Activated CD4-positive, alpha-beta T cell treated with anti-CD3 and anti-CD28 coated beads, Interleukin-2, amount 50 U/mL, for 16 hours (primary cell): ENCODE measurements around the gene C12orf60.
A peak's percentile ranks its signal among the peaks of the same experiment; 100 is the strongest.

ENCODE experiments used
- DNase-seq: peaks from one replicate; pipeline ENCODE4 v3.0.0-alpha.2; 2020

Gene C12orf60

GRCh38 chr12:14836336-14837210 lies 33.1 kb downstream of the C12orf60 start:
- no peak for DNase-seq

DNA sequence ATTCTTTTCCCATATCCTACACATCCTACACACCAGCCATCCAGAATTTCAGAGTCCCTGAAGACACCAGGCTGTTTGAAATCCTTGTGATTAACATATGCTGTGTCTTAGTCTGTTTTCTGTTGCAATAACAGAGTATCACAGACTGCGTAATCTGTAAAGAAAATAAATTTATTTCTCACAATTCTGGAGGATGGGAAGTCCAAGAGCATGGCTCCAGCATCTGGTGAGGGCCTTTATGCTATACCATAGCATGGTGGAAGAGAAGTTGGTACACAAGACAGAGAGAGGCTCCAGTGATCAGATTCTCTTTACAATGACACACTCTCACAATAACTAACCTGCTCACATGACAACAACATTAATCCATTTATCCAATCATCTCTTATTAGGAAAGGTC lies 35.8 kb downstream of the C12orf60 start:
- no peak for DNase-seq

DNA sequence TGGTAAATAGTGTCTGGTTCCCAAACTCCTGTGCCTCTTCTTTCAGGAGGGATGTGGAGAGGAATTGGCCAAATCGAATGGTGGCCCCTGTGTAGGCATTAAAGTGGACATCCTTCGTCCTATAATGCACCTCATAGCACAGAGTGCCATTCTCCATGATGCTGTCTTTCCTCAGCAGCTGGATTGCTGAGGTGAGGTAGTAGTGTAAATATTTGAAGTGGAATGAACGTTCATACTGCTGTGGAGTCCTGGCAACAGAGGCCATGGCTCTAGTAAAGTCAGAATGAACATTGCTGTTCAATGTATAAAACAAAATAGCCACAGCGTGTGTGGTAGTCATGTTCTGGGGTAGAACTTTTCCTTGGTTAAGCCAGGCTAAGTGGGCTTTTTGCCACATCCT lies 37.1 kb downstream of the C12orf60 start:
- DNase-seq: no peak

GRCh38 chr12:14841761-14842160 lies 38.3 kb downstream of the C12orf60 start:
- DNase-seq: no peak

DNA sequence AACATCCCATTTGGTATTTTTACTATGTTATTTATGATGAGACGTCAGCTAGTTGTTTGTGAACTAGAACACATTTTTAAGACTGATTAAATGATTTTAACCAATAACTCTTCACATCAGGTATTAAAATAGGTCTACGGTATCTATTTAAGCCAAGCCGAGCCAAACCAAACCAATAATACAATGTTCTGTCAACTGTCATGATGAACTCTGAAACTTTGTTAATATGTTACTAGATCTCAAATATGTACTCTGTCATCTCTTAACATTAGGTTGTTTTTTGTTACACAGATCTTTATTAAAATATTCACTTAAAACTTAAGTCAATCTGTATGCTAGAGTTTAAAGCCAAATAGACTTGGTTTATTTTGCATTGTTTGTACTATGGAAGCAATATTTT lies 38.8 kb downstream of the C12orf60 start:
- no peak for DNase-seq

GRCh38 chr12:14843425-14843887 lies 40.0 kb downstream of the C12orf60 start, which contains the start of gene ART4:
TSS of gene ART4 (minus strand) at chr12:14843526. CDS start at chr12:14843113, 413 bp downstream.
- no peak for DNase-seq

- no peak for DNase-seq
Measured at GRCh38 chr12:14844401-14844800, 40.9 kb downstream of the C12orf60 start.

GRCh38 chr12:14845350-14845750 lies 41.9 kb downstream of the C12orf60 start:
- DNase-seq: peak; percentile 47

DNA sequence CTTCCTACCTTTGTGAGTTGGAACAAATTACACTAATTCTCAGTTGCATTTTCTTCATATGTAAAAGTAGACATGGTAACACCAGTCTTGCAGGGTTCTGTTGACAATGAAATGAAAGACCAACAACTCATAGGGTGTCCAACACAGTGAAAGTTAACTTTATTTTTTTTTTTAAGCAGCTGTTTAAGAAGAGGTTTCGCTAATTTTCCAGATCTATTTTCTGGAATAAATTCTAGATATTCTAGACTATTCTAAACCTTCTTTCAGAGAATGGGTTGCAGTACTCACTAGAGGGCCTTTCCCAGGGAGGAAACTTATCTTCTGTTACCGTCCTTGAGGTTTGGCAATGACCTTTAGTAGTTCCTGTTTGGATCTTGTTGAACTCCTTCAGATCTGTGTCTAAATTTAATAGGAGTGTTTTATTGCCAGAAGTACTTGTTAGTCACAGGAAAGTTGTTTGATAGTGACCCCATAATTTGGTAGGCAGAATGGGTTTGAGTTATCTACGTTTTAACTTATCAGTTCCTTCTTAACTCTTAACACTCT lies 42.6 kb downstream of the C12orf60 start:
- DNase-seq: no peak

DNA sequence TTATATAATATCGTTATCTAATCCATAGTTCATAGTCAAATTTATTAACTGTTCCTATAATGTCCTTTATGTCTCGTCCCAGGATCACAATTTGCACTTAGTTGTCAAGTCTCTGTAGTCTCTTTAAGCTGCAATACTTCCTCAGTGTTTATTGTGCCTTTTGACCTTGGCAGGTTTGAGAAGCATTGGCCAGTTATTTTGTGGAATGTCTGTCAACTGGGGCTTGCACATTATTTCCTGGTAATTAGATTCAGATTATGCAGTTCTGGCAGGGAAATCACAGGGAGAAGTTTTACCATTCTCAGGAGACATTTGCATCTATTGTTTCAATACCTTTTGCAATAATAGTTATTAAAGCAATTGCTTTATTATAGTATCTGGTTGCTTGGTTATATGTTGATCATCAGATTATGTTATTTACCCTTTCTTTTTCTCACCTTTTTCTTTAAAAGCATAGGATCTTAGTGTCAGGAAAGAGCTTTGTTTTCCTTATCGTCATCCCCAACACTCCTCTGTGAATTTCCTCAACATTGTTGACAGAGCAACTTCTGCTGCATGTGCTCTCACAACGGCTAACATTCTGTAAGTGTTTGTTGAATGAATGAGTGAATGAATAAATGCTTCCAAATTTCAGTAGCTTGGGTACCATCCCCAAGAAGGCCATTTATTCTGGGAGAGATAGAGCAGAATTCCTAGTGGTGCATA lies 43.6 kb downstream of the C12orf60 start:
- DNase-seq: no peak

DNA sequence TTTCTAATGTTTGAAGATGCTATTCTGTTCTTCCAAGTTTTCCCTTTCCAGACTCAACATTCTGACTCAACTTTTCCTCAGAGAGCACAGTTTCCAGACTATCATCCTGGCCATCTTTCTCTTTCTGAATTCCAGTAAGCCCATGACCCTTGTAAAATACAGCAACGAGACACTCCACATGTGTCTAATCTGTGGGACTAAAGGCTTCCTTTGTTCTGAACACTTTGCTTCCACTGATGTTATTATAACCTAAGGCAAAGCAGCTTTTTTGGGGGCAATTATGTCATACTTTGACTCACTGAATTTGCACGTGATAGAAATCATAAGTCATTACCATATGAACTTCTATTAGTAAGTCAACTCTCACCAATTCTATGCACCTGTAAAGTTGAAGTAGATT lies 46.2 kb downstream of the C12orf60 start:
- DNase-seq: no peak

GRCh38 chr12:14850929-14851663 lies 47.6 kb downstream of the C12orf60 start:
- no peak for DNase-seq

DNA sequence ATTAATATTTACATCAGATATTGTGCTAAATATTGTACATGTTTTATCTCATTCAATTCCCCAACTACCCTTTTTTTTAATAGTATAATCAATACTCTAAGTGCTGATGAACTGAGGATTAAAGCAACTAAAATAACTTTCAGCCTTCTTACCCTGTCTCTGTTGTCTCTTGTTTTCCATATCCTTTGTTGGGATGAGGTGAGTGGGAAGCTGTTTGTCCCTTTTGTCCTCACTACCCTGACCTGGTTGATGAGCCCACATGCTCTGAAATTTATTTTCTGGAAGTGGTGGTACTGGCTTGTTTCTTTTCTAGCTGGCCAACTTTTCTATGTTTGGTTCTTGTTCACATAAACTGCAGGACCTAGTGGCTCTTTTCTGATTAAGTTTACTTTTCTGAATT lies 49.4 kb downstream of the C12orf60 start:
- no peak for DNase-seq

- DNase-seq: no peak
Measured at GRCh38 chr12:14853961-14854360, 50.5 kb downstream of the C12orf60 start.

GRCh38 chr12:14854586-14855183 lies 51.2 kb downstream of the C12orf60 start:
- DNase-seq: no peak

GRCh38 chr12:14858513-14858912 lies 55.0 kb downstream of the C12orf60 start:
- DNase-seq: no peak

DNA sequence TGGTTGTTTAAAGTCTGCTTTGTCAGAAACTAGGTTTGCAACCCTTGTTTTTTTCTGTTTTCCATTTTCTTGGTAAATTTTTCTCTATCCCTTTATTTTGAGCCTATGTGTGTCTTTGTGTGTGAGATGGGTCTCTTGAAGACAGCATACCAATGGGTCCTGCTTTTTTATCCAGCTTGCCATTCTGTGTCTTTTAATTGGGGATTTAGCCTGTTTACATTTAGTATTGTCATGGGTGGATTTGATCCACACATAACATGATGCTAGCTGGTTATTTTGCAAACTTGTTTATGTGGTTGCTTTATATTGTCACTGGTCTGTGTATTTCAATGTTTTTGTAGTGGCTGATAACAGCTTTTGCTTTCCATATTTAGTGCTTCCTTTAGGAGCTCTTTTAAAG lies 57.0 kb downstream of the C12orf60 start:
- DNase-seq: no peak

DNA sequence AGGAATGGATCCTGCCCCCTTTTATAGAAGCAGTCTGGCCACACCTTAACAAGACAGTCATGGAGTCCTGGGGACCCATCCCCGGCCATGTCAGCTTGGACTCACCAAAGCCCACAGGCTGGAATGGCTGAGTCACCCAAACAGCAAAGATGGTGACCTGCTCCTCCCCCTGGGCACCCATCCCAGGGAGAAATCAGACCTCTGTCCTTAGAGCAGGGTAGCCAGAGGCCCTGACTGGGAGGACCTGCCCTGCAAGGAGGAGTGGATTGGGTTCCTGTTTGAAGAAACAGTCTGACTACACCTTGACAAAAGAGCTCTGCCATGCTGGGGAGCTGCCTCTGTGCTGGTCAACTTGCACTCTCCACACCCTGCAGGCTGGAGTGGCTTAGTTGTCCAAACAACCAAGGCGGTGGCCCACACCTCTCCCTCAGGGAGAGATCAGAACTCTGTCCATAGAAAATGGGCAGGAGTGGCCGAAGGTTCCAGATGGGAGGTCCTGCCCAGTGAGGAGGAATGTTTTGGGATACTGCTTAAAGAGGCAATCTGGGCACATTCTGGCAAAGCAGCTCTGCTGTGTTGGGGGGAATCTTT lies 65.5 kb downstream of the C12orf60 start:
- no peak for DNase-seq

GRCh38 chr12:14871247-14871646 lies 67.8 kb downstream of the C12orf60 start:
- no peak for DNase-seq

GRCh38 chr12:14871886-14872285 lies 68.4 kb downstream of the C12orf60 start:
- DNase-seq: no peak

GRCh38 chr12:14873440-14874185 lies 70.1 kb downstream of the C12orf60 start:
- DNase-seq: no peak
